Cardiac fibroblast (primary cell): Measurements from ENCODE around the gene TKT.

Experiments used
- DNase-seq, 2 donors: peaks; one replicate each; pipeline versions ENCODE4 v3.0.0 to v3.0.0-alpha.2; 2010; ENCODE audit warnings: low read depth in 2 of 2
- H3K4me3 ChIP-seq, 2 donors: replicated peaks in 1 of 2; 1 replicate in 1 of 2; 2 replicates in 1 of 2; pipeline ENCODE4 v1.5.1; 2011; ENCODE audit warnings: low read depth in 2 of 2, low read length in 2 of 2, mild to moderate bottlenecking in 2 of 2, moderate library complexity in 1 of 2
- TF ChIP-seq, protein P1 (sequence below): IDR thresholded peaks from one replicate; pipeline ENCODE4 v1.5.1; 2011; ENCODE audit warnings: low read depth, mild to moderate bottlenecking, low read length, inconsistent platforms

TKT gene

DNA sequence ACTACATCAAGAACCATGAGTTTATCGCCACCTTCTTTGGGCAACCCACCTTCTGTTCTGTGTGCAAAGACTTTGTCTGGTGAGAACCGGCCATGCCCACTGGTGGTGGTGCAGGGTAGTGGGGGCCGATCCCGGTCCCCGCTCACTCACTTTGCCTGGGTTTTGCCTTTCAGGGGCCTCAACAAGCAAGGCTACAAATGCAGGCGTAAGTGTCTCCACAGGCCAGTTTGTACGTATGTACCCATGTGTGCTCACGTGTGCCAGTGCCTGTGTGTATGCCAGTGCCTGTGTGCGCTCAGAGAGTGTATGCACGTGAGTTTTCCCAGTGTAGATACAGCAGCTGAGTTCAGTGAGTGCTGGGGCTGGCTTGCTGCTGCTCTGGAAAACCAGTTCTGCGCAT lies 74.3 kb downstream of the TKT start:
- DNase-seq, result no peak
- TF ChIP-seq, protein P1, sequence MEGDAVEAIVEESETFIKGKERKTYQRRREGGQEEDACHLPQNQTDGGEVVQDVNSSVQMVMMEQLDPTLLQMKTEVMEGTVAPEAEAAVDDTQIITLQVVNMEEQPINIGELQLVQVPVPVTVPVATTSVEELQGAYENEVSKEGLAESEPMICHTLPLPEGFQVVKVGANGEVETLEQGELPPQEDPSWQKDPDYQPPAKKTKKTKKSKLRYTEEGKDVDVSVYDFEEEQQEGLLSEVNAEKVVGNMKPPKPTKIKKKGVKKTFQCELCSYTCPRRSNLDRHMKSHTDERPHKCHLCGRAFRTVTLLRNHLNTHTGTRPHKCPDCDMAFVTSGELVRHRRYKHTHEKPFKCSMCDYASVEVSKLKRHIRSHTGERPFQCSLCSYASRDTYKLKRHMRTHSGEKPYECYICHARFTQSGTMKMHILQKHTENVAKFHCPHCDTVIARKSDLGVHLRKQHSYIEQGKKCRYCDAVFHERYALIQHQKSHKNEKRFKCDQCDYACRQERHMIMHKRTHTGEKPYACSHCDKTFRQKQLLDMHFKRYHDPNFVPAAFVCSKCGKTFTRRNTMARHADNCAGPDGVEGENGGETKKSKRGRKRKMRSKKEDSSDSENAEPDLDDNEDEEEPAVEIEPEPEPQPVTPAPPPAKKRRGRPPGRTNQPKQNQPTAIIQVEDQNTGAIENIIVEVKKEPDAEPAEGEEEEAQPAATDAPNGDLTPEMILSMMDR, result no peak
- H3K4me3 ChIP-seq, result no peak overlapping the region

- H3K4me3 ChIP-seq, result no peak overlapping the region
- TF ChIP-seq, protein P1, result no peak
Measured at GRCh38 chr3:53181024-53181371, 74.8 kb downstream of the TKT start.

GRCh38 chr3:53180305-53181023 lies 75.4 kb downstream of the TKT start:
- DNase-seq, result no peak
- TF ChIP-seq, protein P1, result no peak
- no peak overlapping the region for H3K4me3 ChIP-seq

More at GRCh38 chr3:53181024-53181371, 74.8 kb downstream of the TKT start:
- no peak for DNase-seq

DNA sequence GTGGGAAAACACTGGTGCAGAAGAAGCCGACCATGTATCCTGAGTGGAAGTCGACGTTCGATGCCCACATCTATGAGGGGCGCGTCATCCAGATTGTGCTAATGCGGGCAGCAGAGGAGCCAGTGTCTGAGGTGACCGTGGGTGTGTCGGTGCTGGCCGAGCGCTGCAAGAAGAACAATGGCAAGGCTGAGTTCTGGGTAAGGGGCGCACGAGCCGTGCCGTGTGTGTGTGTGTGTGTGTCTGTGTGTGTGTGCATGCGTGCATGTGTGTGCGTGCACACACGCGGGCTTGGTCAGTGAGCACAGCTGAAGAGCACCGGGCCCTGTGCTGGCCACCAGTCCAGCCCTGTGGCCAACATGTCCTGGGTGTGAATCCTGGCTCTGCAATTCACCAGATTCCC lies 76.2 kb downstream of the TKT start:
- no peak overlapping the region for H3K4me3 ChIP-seq
- TF ChIP-seq, protein P1, result no peak
- no peak for DNase-seq

DNA sequence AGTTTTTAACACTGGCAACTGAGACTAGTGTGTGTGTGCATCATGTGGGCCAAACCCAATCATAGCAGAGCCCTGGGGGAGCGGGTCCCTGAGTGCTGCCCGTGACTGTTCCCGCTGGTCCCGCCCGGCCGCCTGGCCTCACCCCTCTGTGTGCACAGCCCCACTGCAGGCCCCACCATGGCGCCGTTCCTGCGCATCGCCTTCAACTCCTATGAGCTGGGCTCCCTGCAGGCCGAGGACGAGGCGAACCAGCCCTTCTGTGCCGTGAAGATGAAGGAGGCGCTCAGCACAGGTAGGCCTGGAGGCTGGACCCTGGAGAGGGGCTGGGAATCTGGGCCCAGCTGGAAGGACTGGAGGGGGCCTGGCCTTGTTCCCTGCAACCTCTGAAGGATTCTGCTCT lies 77.6 kb downstream of the TKT start:
- no peak for DNase-seq
- TF ChIP-seq, protein P1, result no peak

DNA sequence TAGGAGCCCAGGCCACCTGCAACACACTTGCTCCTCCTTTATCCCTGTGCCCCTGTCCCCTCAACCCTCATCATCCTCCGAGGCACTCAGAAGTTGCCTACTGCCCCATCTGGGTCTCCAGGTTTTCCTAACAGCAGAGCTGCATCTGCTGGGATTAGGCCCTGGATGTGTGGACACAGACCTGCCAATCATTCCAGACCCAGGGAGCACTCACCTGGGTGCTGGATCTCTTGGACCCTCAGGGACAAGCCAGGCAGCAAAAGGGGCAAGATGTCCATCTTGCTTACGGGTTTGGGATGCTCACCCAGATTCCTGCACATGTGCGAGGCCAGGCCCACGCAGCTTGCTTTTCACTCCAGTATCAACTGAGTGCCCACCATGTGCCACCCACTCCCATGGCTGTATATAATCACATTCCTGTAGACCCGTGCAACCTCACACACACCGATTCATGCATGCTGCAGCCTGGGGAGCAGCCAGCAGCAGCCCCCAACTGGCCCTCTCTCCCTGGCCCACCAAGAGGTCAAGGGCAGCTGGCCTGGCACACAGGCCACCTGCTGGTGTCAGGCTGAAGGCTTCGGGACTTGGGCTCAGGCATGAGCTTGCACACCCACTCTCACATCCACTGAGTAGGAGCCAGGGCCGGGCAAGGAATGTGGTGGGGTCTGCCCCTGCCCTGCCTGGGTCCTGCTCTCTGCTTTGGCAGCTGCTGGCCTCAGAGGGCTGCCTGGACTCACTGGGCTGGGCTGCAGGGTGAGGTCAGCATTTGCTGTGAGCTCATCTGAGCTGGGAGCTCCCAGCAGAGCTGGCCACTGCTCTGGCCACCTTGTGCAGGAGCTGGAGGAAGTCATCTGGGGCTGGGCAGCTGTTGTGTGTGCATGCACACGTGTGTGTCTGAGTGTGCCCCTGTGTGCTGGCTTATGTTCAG lies 79.9 kb downstream of the TKT start:
- no peak for DNase-seq
- TF ChIP-seq, protein P1, result no peak
- no peak overlapping the region for H3K4me3 ChIP-seq

More for the DNA sequence above, 77.6 kb downstream of the TKT start:
- H3K4me3 ChIP-seq, result no peak overlapping the region
